ENCODE results near the gene ZNF224.

GRCh38 chr19:44069415-44069814, 24.7 kb upstream of the ZNF224 start:
- TF ChIP-seq CTCF (IDR thresholded peaks at IDR 0.05) (no peak), EP300 (IDR thresholded peaks at IDR 0.05) (no peak), POLR2A (IDR thresholded peaks at IDR 0.05) (no peak)

All from ovary (tissue), 3 donors.